Keratinocyte (primary cell): Measurements from ENCODE around the gene FCF1. TPM values are rescaled to one million over a fixed set of nuclear protein-coding genes. Genes with fewer than 3 reads are reported as not detected.

Experiments
- DNase-seq: peaks from one replicate; pipeline ENCODE4 v3.0.0-alpha.2; 2011; ENCODE audit warnings: low read depth, missing footprints, low spot score
- FAIRE-seq: peaks from 2 replicates; lab custom pipeline; 2011; peaks lifted over from hg19 to GRCh38; lab: Jason Lieb, UNC
- H2AFZ ChIP-seq: 2 replicates; pipeline ENCODE4 v1.6.0; 2012; ENCODE audit warnings: low read length, control low read depth, inconsistent platforms; ENCODE audit not compliant: control insufficient read depth
- H3K27ac ChIP-seq: 2 replicates; pipeline ENCODE4 v1.5.1; 2011; ENCODE audit warnings: low read length; ENCODE audit not compliant: control insufficient read depth, insufficient read depth
- H3K27me3 ChIP-seq: 3 replicates; pipeline ENCODE4 v1.6.0; 2011; ENCODE audit warnings: low read length; ENCODE audit not compliant: control insufficient read depth, insufficient read depth; ENCODE audit errors: extremely low read depth
- H3K36me3 ChIP-seq, 2 experiments: 2 replicates in 1 of 2; 3 replicates in 1 of 2; pipeline ENCODE4 v1.5.1; 2011; ENCODE audit warnings: low read length in 2 of 2, mild to moderate bottlenecking in 1 of 2; ENCODE audit not compliant: control insufficient read depth in 2 of 2, insufficient read depth in 2 of 2; ENCODE audit errors: extremely low read depth in 1 of 2
- H3K4me1 ChIP-seq: 3 replicates; pipeline ENCODE4 v1.5.1; 2011; ENCODE audit warnings: low read length; ENCODE audit not compliant: control insufficient read depth, insufficient read depth; ENCODE audit errors: extremely low read depth
- H3K4me2 ChIP-seq: 3 replicates; pipeline ENCODE4 v1.6.0; 2011; ENCODE audit warnings: low read depth, low read length; ENCODE audit not compliant: control insufficient read depth, insufficient read depth; ENCODE audit errors: extremely low read depth
- H3K4me3 ChIP-seq, 3 experiments: fragments of 200-600 bp in 1 of 3; sonication (generic) in 1 of 3; 2 replicates in 2 of 3; 3 replicates in 1 of 3; pipeline ENCODE4 v1.5.1; 2011 to 2016; ENCODE audit warnings: low read length in 3 of 3, mild to moderate bottlenecking in 3 of 3, control low read depth in 2 of 3, inconsistent platforms in 1 of 3, low read depth in 1 of 3, mixed read lengths in 1 of 3, mixed run types in 1 of 3, moderate library complexity in 1 of 3; ENCODE audit not compliant: control insufficient read depth in 2 of 3, insufficient read depth in 2 of 3; ENCODE audit errors: extremely low read depth in 1 of 3
- H3K79me2 ChIP-seq: 2 replicates; pipeline ENCODE4 v1.6.0; 2012; ENCODE audit warnings: low read length; ENCODE audit not compliant: control insufficient read depth, insufficient read depth
- H3K9ac ChIP-seq: 3 replicates; pipeline ENCODE4 v1.6.0; 2011; ENCODE audit warnings: low read length; ENCODE audit not compliant: control insufficient read depth, insufficient read depth; ENCODE audit errors: extremely low read depth
- H3K9me1 ChIP-seq: 3 replicates; pipeline ENCODE4 v1.6.0; 2011; ENCODE audit warnings: low read length; ENCODE audit not compliant: control insufficient read depth, insufficient read depth; ENCODE audit errors: extremely low read depth
- H3K9me3 ChIP-seq: 2 replicates; pipeline ENCODE4 v1.5.1; 2012; ENCODE audit warnings: low read depth, low read length; ENCODE audit not compliant: control insufficient read depth
- H4K20me1 ChIP-seq: 3 replicates; pipeline ENCODE4 v1.6.0; 2011; ENCODE audit warnings: low read length; ENCODE audit not compliant: control insufficient read depth, insufficient read depth; ENCODE audit errors: extremely low read depth
- EZH2 ChIP-seq: IDR thresholded peaks from one replicate; pipeline ENCODE4 v1.6.1; 2012; ENCODE audit warnings: inconsistent platforms, mild to moderate bottlenecking, low read length, moderate library complexity
- dilution Hi-C: fragments of 300-500 bp; cut with MboI; formaldehyde crosslinking; loops from one replicate; pipeline ENCODE4 v1.7.0; 2020; ENCODE audit warnings: low sequenced_read_pairs; ENCODE audit not compliant: extremely low pct_ligation_motif_present
- polyA plus RNA-seq, 5 experiments: library from polyadenylated mRNA; depleted of rRNA in 3 of 5; stranded (reverse) in 3 of 5; stranded (forward) in 1 of 5; unstranded in 1 of 5; fragments of >200 nt; gene quantifications; 1 replicate in 1 of 5; 2 replicates in 3 of 5; 3 replicates in 1 of 5; pipeline versions ENCODE4 v1.2.1 to v1.2.3, GENCODE V29; 2011 to 2012; ENCODE audit warnings: missing spikeins in 2 of 5, low read depth in 1 of 5, low replicate concordance in 1 of 5
- small RNA-seq, 3 experiments: library from RNA; depleted of rRNA; stranded (forward); fragments of <200 nt; gene quantifications; one replicate each; pipeline ENCODE3, GENCODE V24; 2012; ENCODE audit warnings: low read depth in 3 of 3, low replicate concordance in 1 of 3; ENCODE audit not compliant: insufficient read length in 3 of 3
- TF ChIP-seq, protein P1 (sequence below), 3 experiments: IDR thresholded peaks in 1 of 3; conservative IDR thresholded peaks in 1 of 3; optimal IDR thresholded peaks in 1 of 3; 2 replicates in 2 of 3; 3 replicates in 1 of 3; pipeline versions ENCODE3 to v1.5.1; 2011; ENCODE audit warnings: low read length in 3 of 3, mild to moderate bottlenecking in 3 of 3, moderate library complexity in 2 of 3, control low read depth in 1 of 3, inconsistent platforms in 1 of 3; ENCODE audit not compliant: insufficient read depth in 2 of 3; ENCODE audit errors: extremely low read depth in 1 of 3

The FCF1 gene
- polyA plus RNA-seq, 1 donor (not counting 4 experiments of a cell fraction or from before 2014, with no cell fraction given): 86.8 TPM

DNA sequence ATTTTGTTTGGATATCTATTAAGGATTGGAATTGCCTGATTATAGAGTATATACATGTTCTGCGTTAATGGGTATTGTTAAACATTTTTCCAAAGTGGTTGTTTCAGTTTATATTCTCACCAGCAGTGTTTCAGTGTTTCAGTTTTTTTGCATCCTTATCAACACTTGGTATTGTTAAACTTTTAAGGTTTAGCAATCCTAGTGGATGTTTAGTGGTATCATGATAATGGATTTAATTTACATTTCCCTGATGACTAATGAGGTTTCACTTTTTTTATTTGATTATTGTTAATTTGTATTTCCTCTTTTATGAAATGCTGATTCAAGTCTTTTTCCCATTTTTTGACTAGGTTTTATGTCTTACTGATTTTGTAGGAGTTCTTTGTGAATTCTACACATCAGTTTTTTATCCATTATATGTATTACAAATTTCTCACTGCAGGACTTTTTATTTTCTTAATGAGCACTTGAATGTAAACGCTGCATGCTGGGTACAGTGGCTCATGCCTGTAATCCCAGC lies 73.9 kb downstream of the FCF1 start:
- no peak overlapping the region for H3K4me3 ChIP-seq
- H2AFZ ChIP-seq: no peak overlapping the region
- DNase-seq: no peak
- no peaks in the 10 kb centered on the region for H4K20me1 ChIP-seq
- no peak overlapping the region for H3K27ac ChIP-seq
- no peaks in the 10 kb centered on the region for H3K4me1 ChIP-seq
- no peak overlapping the region for H3K9ac ChIP-seq
- peaks cover 9 to 15% of the 10 kb centered on the region in 2 experiments for H3K36me3 ChIP-seq
- peaks cover 44% of the 10 kb centered on the region for H3K79me2 ChIP-seq
- dilution Hi-C loops: no loop called here
- no peak for TF ChIP-seq EZH2
- TF ChIP-seq, protein P1, sequence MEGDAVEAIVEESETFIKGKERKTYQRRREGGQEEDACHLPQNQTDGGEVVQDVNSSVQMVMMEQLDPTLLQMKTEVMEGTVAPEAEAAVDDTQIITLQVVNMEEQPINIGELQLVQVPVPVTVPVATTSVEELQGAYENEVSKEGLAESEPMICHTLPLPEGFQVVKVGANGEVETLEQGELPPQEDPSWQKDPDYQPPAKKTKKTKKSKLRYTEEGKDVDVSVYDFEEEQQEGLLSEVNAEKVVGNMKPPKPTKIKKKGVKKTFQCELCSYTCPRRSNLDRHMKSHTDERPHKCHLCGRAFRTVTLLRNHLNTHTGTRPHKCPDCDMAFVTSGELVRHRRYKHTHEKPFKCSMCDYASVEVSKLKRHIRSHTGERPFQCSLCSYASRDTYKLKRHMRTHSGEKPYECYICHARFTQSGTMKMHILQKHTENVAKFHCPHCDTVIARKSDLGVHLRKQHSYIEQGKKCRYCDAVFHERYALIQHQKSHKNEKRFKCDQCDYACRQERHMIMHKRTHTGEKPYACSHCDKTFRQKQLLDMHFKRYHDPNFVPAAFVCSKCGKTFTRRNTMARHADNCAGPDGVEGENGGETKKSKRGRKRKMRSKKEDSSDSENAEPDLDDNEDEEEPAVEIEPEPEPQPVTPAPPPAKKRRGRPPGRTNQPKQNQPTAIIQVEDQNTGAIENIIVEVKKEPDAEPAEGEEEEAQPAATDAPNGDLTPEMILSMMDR (optimal IDR thresholded peaks at IDR 0.05 in 1 of 3, IDR thresholded peaks at IDR 0.05 in 1 of 3, conservative IDR thresholded peaks at IDR 0.05 in 1 of 3; ENCODE audit: extremely low read depth in 1 of 3, insufficient read depth in 2 of 3, low read length in 3 of 3): no peak
- H3K9me3 ChIP-seq: no peaks in the 10 kb centered on the region
- H3K4me2 ChIP-seq: no peak overlapping the region
- FAIRE-seq: no peak
- no peaks in the 10 kb centered on the region for H3K27me3 ChIP-seq
- no peaks in the 10 kb centered on the region for H3K9me1 ChIP-seq

Small RNA genes within 50 kb of the gene (small RNA-seq; reads per million reads assigned to genes)
- gene RF00409: 0 reads per million in 3 experiments

Other genes starting within 250 kb of the FCF1 start
- 221 to 278 TPM (median 260 TPM) in 3 replicates for gene NPC2, start 219.8 kb upstream of the FCF1 start, polyA plus RNA-seq
- gene ISCA2, start 219.4 kb upstream of the FCF1 start, polyA plus RNA-seq: 23.3 to 33.0 TPM (median 26.6 TPM) in 3 replicates
- 23.9 to 40.7 TPM (median 26.6 TPM) in 3 replicates for gene LTBP2, start 100.9 kb upstream of the FCF1 start, polyA plus RNA-seq
- 31.2 to 40.6 TPM (median 36.7 TPM) in 3 replicates for gene AREL1, start 64 bp upstream of the FCF1 start, polyA plus RNA-seq
- 5.9 to 13.8 TPM (median 10.0 TPM) in 3 replicates for gene YLPM1, start 50.2 kb downstream of the FCF1 start, polyA plus RNA-seq
- gene PROX2, start 163.0 kb downstream of the FCF1 start, polyA plus RNA-seq: not detected in 3 replicates
- gene DLST, start 168.8 kb downstream of the FCF1 start, polyA plus RNA-seq: 114 to 151 TPM (median 129 TPM) in 3 replicates
- gene RPS6KL1, start 210.1 kb downstream of the FCF1 start, polyA plus RNA-seq: 0.19 to 1.8 TPM (median 0.69 TPM) in 3 replicates
- gene PGF, start 242.5 kb downstream of the FCF1 start, polyA plus RNA-seq: 16.5 to 19.0 TPM (median 17.5 TPM) in 3 replicates